Measurements from ENCODE around the gene TMIGD2.
A peak's percentile ranks its signal among the peaks of the same experiment; 100 is the strongest.

GRCh38 chr19:4343370-4344307 is 41.5 kb upstream of the TMIGD2 start, which contains the start of gene MPND:
- TF ChIP-seq CTCF (IDR thresholded peaks at IDR 0.05) = no peak
- TF ChIP-seq POLR2A (IDR thresholded peaks at IDR 0.05) = peak; percentile 75

Data from right lobe of liver (tissue), 4 donors.